Measurements from ENCODE around the gene PLXND1.

DNA sequence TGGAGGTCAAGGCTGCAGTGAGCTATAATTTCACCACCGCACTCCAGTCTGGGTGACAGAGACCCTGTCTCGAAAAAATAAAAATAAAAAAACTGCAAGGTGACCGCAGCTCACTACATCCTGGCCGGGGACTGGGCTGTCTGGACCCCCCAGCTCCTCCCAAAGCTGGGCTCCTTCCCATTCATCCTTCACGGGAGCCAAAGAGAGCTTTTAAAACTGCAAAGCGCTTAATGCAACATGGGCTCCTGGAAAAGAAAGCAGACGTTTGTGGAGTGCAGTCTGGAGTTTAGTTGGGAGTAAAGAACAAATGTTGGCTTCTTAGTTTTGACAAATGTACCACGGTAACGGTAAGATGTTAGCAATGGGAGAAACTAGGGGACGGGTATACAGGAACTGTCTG lies 12.1 kb downstream of the PLXND1 start:
- TF ChIP-seq RAD21 (IDR thresholded peaks at IDR 0.05; ENCODE audit: low read depth) (no peak), POLR2AphosphoS5 (IDR thresholded peaks at IDR 0.05; ENCODE audit: low read depth, low read length) (no peak), CTCF (IDR thresholded peaks at IDR 0.05 in 2 of 3, conservative IDR thresholded peaks at IDR 0.05 in 1 of 3; ENCODE audit: borderline replicate concordance in 1 of 3, insufficient read depth in 1 of 3, low read depth in 2 of 3, low read length in 2 of 3) (no peak), ZBTB33 (IDR thresholded peaks at IDR 0.05; ENCODE audit: extremely low read depth, insufficient replicate concordance, low read length) (no peak), EZH2 (IDR thresholded peaks at IDR 0.05) (no peak), ZFX (IDR thresholded peaks at IDR 0.05) (no peak), POLR2A (IDR thresholded peaks at IDR 0.05; ENCODE audit: borderline replicate concordance, extremely low read depth, insufficient read depth, insufficient read length) (no peak), ELF1 (IDR thresholded peaks at IDR 0.05; ENCODE audit: borderline replicate concordance, low read depth) (no peak), MAX (IDR thresholded peaks at IDR 0.05) (no peak), SP1 (IDR thresholded peaks at IDR 0.05; ENCODE audit: low read depth) (no peak), SIN3A (IDR thresholded peaks at IDR 0.05; ENCODE audit: low read depth) (no peak), FOSL1 (IDR thresholded peaks at IDR 0.05; ENCODE audit: low read depth) (no peak)
- TF ChIP-seq, protein P1, sequence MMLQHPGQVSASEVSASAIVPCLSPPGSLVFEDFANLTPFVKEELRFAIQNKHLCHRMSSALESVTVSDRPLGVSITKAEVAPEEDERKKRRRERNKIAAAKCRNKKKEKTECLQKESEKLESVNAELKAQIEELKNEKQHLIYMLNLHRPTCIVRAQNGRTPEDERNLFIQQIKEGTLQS (IDR thresholded peaks at IDR 0.05) = no peak

All from HCT116 (cell line).